GM18907 (cell line): ENCODE data around the gene STXBP6.
A peak's percentile ranks its signal among the peaks of the same experiment; 100 is the strongest.
"Not testable (repeated sequence)": the region's sequence is repeated elsewhere in the genome, so short reads cannot be mapped to it uniquely, and the experiment has no call there.

Experiments used
- ATAC-seq: cut with Tn5 transposase; IDR thresholded peaks from one replicate; pipeline ENCODE4 v1.9.1; 2021; ENCODE audit warnings: mild to moderate bottlenecking, moderate library complexity; ENCODE audit not compliant: unreplicated experiment

The STXBP6 gene

GRCh38 chr14:24813819-24814259 lies 236.1 kb downstream of the STXBP6 start:
- ATAC-seq = no peak

GRCh38 chr14:24813089-24813815 lies 236.7 kb downstream of the STXBP6 start:
- no peak for ATAC-seq

- no peak for ATAC-seq
Observed at GRCh38 chr14:24809135-24809534, 240.8 kb downstream of the STXBP6 start.

GRCh38 chr14:24808412-24808811 lies 241.5 kb downstream of the STXBP6 start:
- ATAC-seq = no peak

GRCh38 chr14:24806061-24806678 lies 243.8 kb downstream of the STXBP6 start:
- ATAC-seq = peak; percentile 73

GRCh38 chr14:24804552-24805212 lies 245.3 kb downstream of the STXBP6 start:
- no peak for ATAC-seq

GRCh38 chr14:24803933-24804494 lies 245.9 kb downstream of the STXBP6 start:
- ATAC-seq = no peak

- ATAC-seq = not testable (repeated sequence)
Observed at GRCh38 chr14:24803426-24803825, 246.5 kb downstream of the STXBP6 start.

GRCh38 chr14:24802236-24802635 lies 247.7 kb downstream of the STXBP6 start:
- ATAC-seq = no peak

- ATAC-seq = no peak
Observed at GRCh38 chr14:24801024-24801423, 248.9 kb downstream of the STXBP6 start.

GRCh38 chr14:24798911-24799462 lies 251.0 kb downstream of the STXBP6 start:
- ATAC-seq = peak; percentile 84

- ATAC-seq = no peak
Observed at GRCh38 chr14:24795406-24795805, 254.5 kb downstream of the STXBP6 start.

- ATAC-seq = no peak
Observed at GRCh38 chr14:24794644-24795305, 255.2 kb downstream of the STXBP6 start.

GRCh38 chr14:24790196-24790595 lies 259.8 kb downstream of the STXBP6 start:
- ATAC-seq = no peak

- ATAC-seq = no peak
Observed at GRCh38 chr14:24789378-24789884, 260.5 kb downstream of the STXBP6 start.

- ATAC-seq = no peak
Observed at GRCh38 chr14:24785698-24786097, 264.2 kb downstream of the STXBP6 start.

GRCh38 chr14:24784981-24785380 lies 265.0 kb downstream of the STXBP6 start:
- no peak for ATAC-seq

- no peak for ATAC-seq
Observed at GRCh38 chr14:24783791-24784190, 266.2 kb downstream of the STXBP6 start.

GRCh38 chr14:24780281-24780680 lies 269.7 kb downstream of the STXBP6 start:
- ATAC-seq = no peak

GRCh38 chr14:24777678-24778077 lies 272.3 kb downstream of the STXBP6 start:
- no peak for ATAC-seq

GRCh38 chr14:24775950-24776349 lies 274.0 kb downstream of the STXBP6 start:
- ATAC-seq = no peak
